ENCODE data around the gene GAB3. TPM values are rescaled to one million over a fixed set of nuclear protein-coding genes. Genes with fewer than 3 reads are reported as not detected.

The GAB3 gene
- total RNA-seq, 1 donor from 2014 or later = 14.1 TPM

- DNase-seq = no peak
- ATAC-seq = peak; percentile 15
- intact Hi-C loops (cut with micrococcal nuclease) = no loop called here
Observed at GRCh38 chrX:154728431-154729190, 22.3 kb downstream of the GAB3 start.

- intact Hi-C loops (cut with micrococcal nuclease) = no loop called here
- ATAC-seq = peak; percentile 55
- peak; percentile 66 for DNase-seq
Observed at GRCh38 chrX:154727871-154728270, 23.0 kb downstream of the GAB3 start.

GRCh38 chrX:154727418-154727817, 23.5 kb downstream of the GAB3 start:
- intact Hi-C loops (cut with micrococcal nuclease) = no loop called here
- DNase-seq (no peak), ATAC-seq (peak; percentile 3)

GRCh38 chrX:154724993-154725756, 25.7 kb downstream of the GAB3 start:
- no peak for DNase-seq
- no peak for ATAC-seq
- intact Hi-C loops (cut with micrococcal nuclease) = no loop called here

- no peak for DNase-seq
- no peak for ATAC-seq
- intact Hi-C loops (cut with micrococcal nuclease) = no loop called here
Observed at GRCh38 chrX:154721155-154721554, 29.7 kb downstream of the GAB3 start.

GRCh38 chrX:154720067-154720466, 30.8 kb downstream of the GAB3 start:
- DNase-seq (no peak), ATAC-seq (no peak)
- intact Hi-C loops (cut with micrococcal nuclease) = no loop called here

GRCh38 chrX:154719132-154719675, 31.7 kb downstream of the GAB3 start:
- intact Hi-C loops (cut with micrococcal nuclease) = no loop called here
- ATAC-seq = peak; percentile 34

GRCh38 chrX:154718616-154719015, 32.3 kb downstream of the GAB3 start:
- no peak for DNase-seq
- ATAC-seq = peak; percentile 43
- intact Hi-C loops (cut with micrococcal nuclease) = no loop called here

More at GRCh38 chrX:154719132-154719675, 31.7 kb downstream of the GAB3 start:
- no peak for DNase-seq

GRCh38 chrX:154717824-154718223, 33.1 kb downstream of the GAB3 start:
- intact Hi-C loops (cut with micrococcal nuclease) = no loop called here
- DNase-seq = no peak
- ATAC-seq = no peak

GRCh38 chrX:154715825-154716224, 35.1 kb downstream of the GAB3 start:
- ATAC-seq (no peak), DNase-seq (no peak)
- intact Hi-C loops (cut with micrococcal nuclease) = no loop called here

- intact Hi-C loops (cut with micrococcal nuclease) = no loop called here
- ATAC-seq (peak; percentile 72), DNase-seq (no peak)
Observed at GRCh38 chrX:154714925-154715324, 36.0 kb downstream of the GAB3 start.

- DNase-seq (no peak), ATAC-seq (peak; percentile 43)
- intact Hi-C loops (cut with micrococcal nuclease) = no loop called here
Observed at GRCh38 chrX:154712781-154713740, 37.8 kb downstream of the GAB3 start.

- intact Hi-C loops (cut with micrococcal nuclease) = no loop called here
- ATAC-seq (no peak), DNase-seq (no peak)
Observed at GRCh38 chrX:154711264-154711663, 39.6 kb downstream of the GAB3 start.

- DNase-seq (no peak), ATAC-seq (no peak)
- intact Hi-C loops (cut with micrococcal nuclease) = no loop called here
Observed at GRCh38 chrX:154710309-154710708, 40.6 kb downstream of the GAB3 start.

- intact Hi-C loops (cut with micrococcal nuclease) = no loop called here
- ATAC-seq (peak; percentile 85), DNase-seq (no peak)
Observed at GRCh38 chrX:154698630-154699248, 52.1 kb downstream of the GAB3 start.

GRCh38 chrX:154696676-154697045, 54.2 kb downstream of the GAB3 start:
- peak; percentile 10 for ATAC-seq
- DNase-seq = no peak
- intact Hi-C loops (cut with micrococcal nuclease) = no loop called here

GRCh38 chrX:154695911-154696675, 54.8 kb downstream of the GAB3 start:
- peak; percentile 56 for ATAC-seq
- intact Hi-C loops (cut with micrococcal nuclease) = no loop called here
- no peak for DNase-seq

- ATAC-seq (no peak), DNase-seq (no peak)
- intact Hi-C loops (cut with micrococcal nuclease) = no loop called here
Observed at GRCh38 chrX:154693394-154693793, 57.5 kb downstream of the GAB3 start.
